CD14-positive monocyte (primary cell): ENCODE measurements around the gene UQCRQ. TPM values are rescaled to one million over a fixed set of nuclear protein-coding genes. Genes with fewer than 3 reads are reported as not detected.

Experiments
- DNase-seq, 3 donors: peaks; one replicate each; pipeline ENCODE4 v3.0.0-alpha.2; 2011 to 2022
- H2AFZ ChIP-seq: 2 replicates; pipeline ENCODE4 v1.6.0; 2012; ENCODE audit warnings: mild to moderate bottlenecking, low read depth, low read length, inconsistent platforms; ENCODE audit not compliant: insufficient read depth, poor library complexity, severe bottlenecking
- H3K27ac ChIP-seq, 2 donors: 1 replicate in 1 of 2; 2 replicates in 1 of 2; pipeline ENCODE4 v1.5.1; 2012 to 2013; ENCODE audit warnings: low read length in 2 of 2, control low read depth in 1 of 2, inconsistent platforms in 1 of 2, low read depth in 1 of 2, mild to moderate bottlenecking in 1 of 2
- H3K27me3 ChIP-seq, 2 donors: one replicate each; pipeline versions ENCODE4 v1.6.0 to v1.6.1; 2011 to 2013; ENCODE audit warnings: low read length in 2 of 2; ENCODE audit not compliant: control insufficient read depth in 2 of 2, insufficient read depth in 2 of 2
- H3K36me3 ChIP-seq, 2 donors: replicated peaks in 1 of 2; 1 replicate in 1 of 2; 2 replicates in 1 of 2; pipeline versions ENCODE4 v1.5.1 to v1.6.1; 2012 to 2013; ENCODE audit warnings: low read length in 2 of 2, control low read depth in 1 of 2, inconsistent platforms in 1 of 2, mild to moderate bottlenecking in 1 of 2; ENCODE audit not compliant: insufficient read depth in 2 of 2, control insufficient read depth in 1 of 2
- H3K4me1 ChIP-seq, 2 donors: 1 replicate in 1 of 2; 2 replicates in 1 of 2; pipeline versions ENCODE4 v1.5.1 to v1.6.1; 2012 to 2013; ENCODE audit warnings: low read length in 2 of 2, control low read depth in 1 of 2, inconsistent platforms in 1 of 2, mild to moderate bottlenecking in 1 of 2, moderate library complexity in 1 of 2; ENCODE audit not compliant: insufficient read depth in 2 of 2, control insufficient read depth in 1 of 2
- H3K4me2 ChIP-seq: replicated peaks from 2 replicates; pipeline ENCODE3; 2012; ENCODE audit warnings: low read length, moderate library complexity, mild to moderate bottlenecking; ENCODE audit not compliant: poor library complexity, severe bottlenecking; ENCODE audit errors: extremely low read depth
- H3K4me3 ChIP-seq, 3 experiments: fragments of 200-600 bp in 1 of 3; sonication (generic) in 1 of 3; replicated peaks in 1 of 3; 1 replicate in 2 of 3; 2 replicates in 1 of 3; pipeline ENCODE4 v1.5.1; 2011 to 2013; ENCODE audit warnings: low read length in 3 of 3, mild to moderate bottlenecking in 3 of 3, control low read depth in 2 of 3, low read depth in 2 of 3, inconsistent platforms in 1 of 3, moderate library complexity in 1 of 3
- H3K79me2 ChIP-seq: 2 replicates; pipeline ENCODE4 v1.6.0; 2012; ENCODE audit warnings: mild to moderate bottlenecking, control low read depth, inconsistent platforms, low read length, moderate library complexity; ENCODE audit not compliant: insufficient read depth
- H3K9ac ChIP-seq: 2 replicates; pipeline ENCODE4 v1.6.0; 2017; ENCODE audit warnings: low read length, mild to moderate bottlenecking; ENCODE audit not compliant: insufficient read depth, poor library complexity, severe bottlenecking
- H3K9me3 ChIP-seq, 2 donors: replicated peaks in 1 of 2; 1 replicate in 1 of 2; 2 replicates in 1 of 2; pipeline versions ENCODE4 v1.5.1 to v1.6.1; 2012 to 2013; ENCODE audit warnings: low read length in 2 of 2, control low read depth in 1 of 2; ENCODE audit not compliant: control insufficient read depth in 1 of 2, insufficient read depth in 1 of 2
- H4K20me1 ChIP-seq: 2 replicates; pipeline ENCODE4 v1.6.0; 2012; ENCODE audit warnings: mild to moderate bottlenecking, low read length, control low read depth, moderate library complexity; ENCODE audit not compliant: insufficient read depth
- H3K27ac Mint-ChIP-seq, 7 donors: one replicate each; pipeline ENCODE4 v1.8.0; 2020; ENCODE audit warnings: mild to moderate bottlenecking in 7 of 7, mixed read lengths in 7 of 7, moderate library complexity in 6 of 7, inconsistent platforms in 2 of 7
- H3K27me3 Mint-ChIP-seq, 3 donors: one replicate each; pipeline ENCODE4 v1.8.0; 2021 to 2022; ENCODE audit warnings: low read depth in 3 of 3, mild to moderate bottlenecking in 3 of 3, mixed read lengths in 3 of 3, moderate library complexity in 3 of 3, inconsistent platforms in 1 of 3
- H3K36me3 Mint-ChIP-seq, 2 donors: one replicate each; pipeline ENCODE4 v1.8.0; 2020; ENCODE audit warnings: mixed read lengths in 2 of 2, inconsistent platforms in 1 of 2, mild to moderate bottlenecking in 1 of 2
- H3K4me1 Mint-ChIP-seq: one replicate; pipeline ENCODE4 v1.8.0; 2020; ENCODE audit warnings: mild to moderate bottlenecking, mixed read lengths
- H3K4me3 Mint-ChIP-seq, 2 donors: one replicate each; pipeline ENCODE4 v1.8.0; 2020; ENCODE audit warnings: mild to moderate bottlenecking in 2 of 2, mixed read lengths in 2 of 2, moderate library complexity in 1 of 2
- H3K9me3 Mint-ChIP-seq, 7 donors: one replicate each; pipeline ENCODE4 v1.8.0; 2020 to 2022; ENCODE audit warnings: mixed read lengths in 7 of 7, mild to moderate bottlenecking in 6 of 7, moderate library complexity in 6 of 7, inconsistent platforms in 2 of 7
- WGBS: methylation state at CpG from one replicate; pipeline ENCODE4 v1.1.5; 2013; ENCODE audit warnings: missing lambda C conversion rate; ENCODE audit not compliant: insufficient coverage; 5-methylcytosine and 5-hydroxymethylcytosine counted together
- intact Hi-C, 2 donors: fragments of 100-400 bp; cut with micrococcal nuclease; formaldehyde crosslinking; loops; one replicate each; pipeline versions ENCODE4 v1.15.0 to v1.15.1; 2023
- polyA plus RNA-seq, 3 donors: library from polyadenylated mRNA; depleted of rRNA in 1 of 3; unstranded in 2 of 3; stranded (reverse) in 1 of 3; fragments of 300-500 nt in 2 of 3; fragments of >200 nt in 1 of 3; fragmentation: Illumina TruSeq in 2 of 3; gene quantifications; 1 replicate in 2 of 3; 2 replicates in 1 of 3; pipeline ENCODE4 v1.2.3, GENCODE V29; 2012 to 2021
- TF ChIP-seq, protein P1 (sequence below): fragments of 200-600 bp; IDR thresholded peaks from one replicate; pipeline ENCODE4 v1.8.0; 2022; ENCODE audit warnings: antibody characterized with exemption, mild to moderate bottlenecking

The UQCRQ gene
- polyA plus RNA-seq, 3 donors: 81.6 to 880 (median 879) TPM

DNA sequence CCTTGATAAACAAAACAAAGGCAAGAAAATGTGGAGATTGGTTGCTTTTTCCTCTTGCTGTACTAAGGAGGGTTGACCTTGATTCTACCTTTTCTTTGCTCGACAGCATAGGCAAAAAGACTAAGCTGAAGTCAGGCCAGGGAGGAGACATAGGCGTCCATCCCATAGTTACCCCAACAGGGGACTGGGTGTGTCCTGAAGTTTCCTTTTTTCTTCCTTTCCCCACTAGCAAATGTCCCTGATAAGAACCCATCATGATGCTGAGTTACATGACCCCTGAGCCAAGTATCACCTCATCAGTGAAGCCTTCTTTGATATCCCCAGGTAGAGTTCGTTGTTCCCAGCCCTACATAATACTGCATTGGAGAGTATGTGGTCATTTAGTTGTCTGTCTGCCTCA is 26.1 kb upstream of the UQCRQ start:
- WGBS: no CpG with 5 or more reads among the region's 3 CpGs
- no peaks in the 10 kb centered on the region for H3K36me3 ChIP-seq
- peak overlapping the region; percentile 54 for H3K4me2 ChIP-seq
- TF ChIP-seq, protein P1, sequence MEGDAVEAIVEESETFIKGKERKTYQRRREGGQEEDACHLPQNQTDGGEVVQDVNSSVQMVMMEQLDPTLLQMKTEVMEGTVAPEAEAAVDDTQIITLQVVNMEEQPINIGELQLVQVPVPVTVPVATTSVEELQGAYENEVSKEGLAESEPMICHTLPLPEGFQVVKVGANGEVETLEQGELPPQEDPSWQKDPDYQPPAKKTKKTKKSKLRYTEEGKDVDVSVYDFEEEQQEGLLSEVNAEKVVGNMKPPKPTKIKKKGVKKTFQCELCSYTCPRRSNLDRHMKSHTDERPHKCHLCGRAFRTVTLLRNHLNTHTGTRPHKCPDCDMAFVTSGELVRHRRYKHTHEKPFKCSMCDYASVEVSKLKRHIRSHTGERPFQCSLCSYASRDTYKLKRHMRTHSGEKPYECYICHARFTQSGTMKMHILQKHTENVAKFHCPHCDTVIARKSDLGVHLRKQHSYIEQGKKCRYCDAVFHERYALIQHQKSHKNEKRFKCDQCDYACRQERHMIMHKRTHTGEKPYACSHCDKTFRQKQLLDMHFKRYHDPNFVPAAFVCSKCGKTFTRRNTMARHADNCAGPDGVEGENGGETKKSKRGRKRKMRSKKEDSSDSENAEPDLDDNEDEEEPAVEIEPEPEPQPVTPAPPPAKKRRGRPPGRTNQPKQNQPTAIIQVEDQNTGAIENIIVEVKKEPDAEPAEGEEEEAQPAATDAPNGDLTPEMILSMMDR: no peak
- no peak for DNase-seq
- Mint-ChIP-seq H3K4me1 (peaks cover 63% of the 10 kb centered on the region), H3K27me3 (peaks cover 0 to 2% (median 1%) of the 10 kb centered on the region in 3 donors), H3K4me3 (peak overlapping the region in 1 of 2 donors; percentile 67), H3K36me3 (no peaks in the 10 kb centered on the region), H3K9me3 (peaks cover 0 to 2% (median 0%) of the 10 kb centered on the region in 7 donors), H3K27ac (peak overlapping the region; percentile 78 to 94 (median 88))
- H3K27me3 ChIP-seq: no peaks in the 10 kb centered on the region
- H3K9me3 ChIP-seq: no peaks in the 10 kb centered on the region
- intact Hi-C loops: no loop called here
- no peak overlapping the region for H3K9ac ChIP-seq
- peak overlapping the region; percentile 62 for H2AFZ ChIP-seq
- H3K4me1 ChIP-seq: peaks cover 64 to 67% of the 10 kb centered on the region in 2 donors
- H3K4me3 ChIP-seq: peak overlapping the region in 1 of 3 experiments; percentile 52
- H3K27ac ChIP-seq: peak overlapping the region; percentile 66 to 87
- H4K20me1 ChIP-seq: no peaks in the 10 kb centered on the region
- H3K79me2 ChIP-seq: no peaks in the 10 kb centered on the region

DNA sequence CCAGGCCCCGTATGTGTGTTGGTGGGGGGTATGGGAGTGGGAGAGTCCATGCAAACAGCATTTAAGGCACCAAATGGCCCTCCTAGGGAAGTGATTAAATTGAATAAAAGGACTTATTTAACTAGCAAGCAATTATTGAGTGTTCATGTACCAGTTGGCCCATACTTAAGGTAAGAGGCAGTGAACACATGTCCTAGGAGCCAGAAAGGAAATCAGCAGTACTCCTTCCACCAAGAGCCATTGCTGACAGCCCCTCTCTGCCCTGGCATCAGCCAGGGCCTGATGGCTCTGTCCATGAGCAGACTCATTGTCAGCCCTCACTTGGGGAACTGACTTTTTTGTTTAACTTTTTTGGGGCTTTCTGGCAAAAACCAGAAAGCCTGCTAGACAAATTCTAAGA is 25.5 kb upstream of the UQCRQ start:
- no peaks in the 10 kb centered on the region for H4K20me1 ChIP-seq
- Mint-ChIP-seq H3K4me1 (peaks cover 61% of the 10 kb centered on the region), H3K9me3 (peaks cover 0 to 2% (median 0%) of the 10 kb centered on the region in 7 donors), H3K27ac (peak overlapping the region; percentile 78 to 94 (median 88)), H3K36me3 (no peaks in the 10 kb centered on the region), H3K4me3 (no peak overlapping the region), H3K27me3 (peaks cover 1 to 2% (median 2%) of the 10 kb centered on the region in 3 donors)
- H3K9ac ChIP-seq: peak overlapping the region; percentile 25
- peak overlapping the region; percentile 66 to 87 for H3K27ac ChIP-seq
- peak overlapping the region; percentile 19 for H2AFZ ChIP-seq
- peak overlapping the region in 1 of 3 experiments; percentile 52 for H3K4me3 ChIP-seq
- no peaks in the 10 kb centered on the region for H3K27me3 ChIP-seq
- no peaks in the 10 kb centered on the region for H3K79me2 ChIP-seq
- no peaks in the 10 kb centered on the region for H3K36me3 ChIP-seq
- peaks cover 63 to 64% of the 10 kb centered on the region in 2 donors for H3K4me1 ChIP-seq
- TF ChIP-seq, protein P1: no peak
- DNase-seq: no peak
- peak overlapping the region; percentile 54 for H3K4me2 ChIP-seq
- 71% methylated on average over 1 of the region's 1 CpG for WGBS
- H3K9me3 ChIP-seq: no peaks in the 10 kb centered on the region
- intact Hi-C loops: no loop called here
